ENCODE data around the gene IGSF3.

The IGSF3 gene

GRCh38 chr1:116558140-116558549, 109.4 kb downstream of the IGSF3 start:
- H3K27me3 ChIP-seq (ENCODE audit: insufficient read depth, insufficient read length): no peaks in the 10 kb centered on the region
- no peak for TF ChIP-seq ZNF274 (IDR thresholded peaks at IDR 0.05; ENCODE audit: low read depth, low read length)
- no peak for TF ChIP-seq YY1 (IDR thresholded peaks at IDR 0.05; ENCODE audit: insufficient read depth, insufficient read length)
- TF ChIP-seq SUZ12 (IDR thresholded peaks at IDR 0.05; ENCODE audit: extremely low read depth, insufficient read depth, insufficient read length): no peak
- peaks cover 5% of the 10 kb centered on the region for H3K4me1 ChIP-seq (ENCODE audit: insufficient read depth, insufficient read length)
- no peak overlapping the region for H3K4me3 ChIP-seq (ENCODE audit: insufficient read length, low read depth)
- H3K9ac ChIP-seq (ENCODE audit: insufficient read length, low read depth): no peak overlapping the region
- DNase-seq (ENCODE audit: low read depth, low spot score): no peak
- peaks cover 2% of the 10 kb centered on the region for H3K36me3 ChIP-seq (ENCODE audit: insufficient read depth, insufficient read length, low read length)
- H3K9me3 ChIP-seq (ENCODE audit: insufficient read depth, low read length): peaks cover 10% of the 10 kb centered on the region

GRCh38 chr1:116557323-116557878, 110.1 kb downstream of the IGSF3 start:
- no peak for DNase-seq (ENCODE audit: low read depth, low spot score)
- Histone ChIP-seq H3K27me3 (ENCODE audit: insufficient read depth, insufficient read length) (no peaks in the 10 kb centered on the region), H3K9ac (ENCODE audit: insufficient read length, low read depth) (no peak overlapping the region), H3K9me3 (ENCODE audit: insufficient read depth, low read length) (peaks cover 3% of the 10 kb centered on the region; the same call in 1 of the 2 replicates), H3K36me3 (ENCODE audit: insufficient read depth, insufficient read length, low read length) (no peaks in the 10 kb centered on the region), H3K4me1 (ENCODE audit: insufficient read depth, insufficient read length) (peaks cover 5% of the 10 kb centered on the region), H3K4me3 (ENCODE audit: insufficient read length, low read depth) (no peak overlapping the region)
- TF ChIP-seq ZNF274 (IDR thresholded peaks at IDR 0.05; ENCODE audit: low read depth, low read length): no peak
- TF ChIP-seq SUZ12 (IDR thresholded peaks at IDR 0.05; ENCODE audit: extremely low read depth, insufficient read depth, insufficient read length): no peak
- TF ChIP-seq YY1 (IDR thresholded peaks at IDR 0.05; ENCODE audit: insufficient read depth, insufficient read length): no peak

GRCh38 chr1:116556289-116557006, 111.1 kb downstream of the IGSF3 start:
- Histone ChIP-seq H3K9me3 (ENCODE audit: insufficient read depth, low read length) (no peaks in the 10 kb centered on the region), H3K27me3 (ENCODE audit: insufficient read depth, insufficient read length) (no peaks in the 10 kb centered on the region), H3K4me3 (ENCODE audit: insufficient read length, low read depth) (no peak overlapping the region), H3K4me1 (ENCODE audit: insufficient read depth, insufficient read length) (peaks cover 5% of the 10 kb centered on the region), H3K9ac (ENCODE audit: insufficient read length, low read depth) (no peak overlapping the region), H3K36me3 (ENCODE audit: insufficient read depth, insufficient read length, low read length) (no peaks in the 10 kb centered on the region)
- no peak for DNase-seq (ENCODE audit: low read depth, low spot score)
- TF ChIP-seq SUZ12 (IDR thresholded peaks at IDR 0.05; ENCODE audit: extremely low read depth, insufficient read depth, insufficient read length) (no peak), ZNF274 (IDR thresholded peaks at IDR 0.05; ENCODE audit: low read depth, low read length) (no peak), YY1 (IDR thresholded peaks at IDR 0.05; ENCODE audit: insufficient read depth, insufficient read length) (no peak)

GRCh38 chr1:116554924-116555323, 112.6 kb downstream of the IGSF3 start:
- Histone ChIP-seq H3K4me1 (ENCODE audit: insufficient read depth, insufficient read length) (peaks cover 5% of the 10 kb centered on the region), H3K27me3 (ENCODE audit: insufficient read depth, insufficient read length) (no peaks in the 10 kb centered on the region), H3K4me3 (ENCODE audit: insufficient read length, low read depth) (no peak overlapping the region), H3K9me3 (ENCODE audit: insufficient read depth, low read length) (no peaks in the 10 kb centered on the region), H3K9ac (ENCODE audit: insufficient read length, low read depth) (no peak overlapping the region), H3K36me3 (ENCODE audit: insufficient read depth, insufficient read length, low read length) (no peaks in the 10 kb centered on the region)
- no peak for TF ChIP-seq ZNF274 (IDR thresholded peaks at IDR 0.05; ENCODE audit: low read depth, low read length)
- no peak for TF ChIP-seq SUZ12 (IDR thresholded peaks at IDR 0.05; ENCODE audit: extremely low read depth, insufficient read depth, insufficient read length)
- TF ChIP-seq YY1 (IDR thresholded peaks at IDR 0.05; ENCODE audit: insufficient read depth, insufficient read length): no peak
- no peak for DNase-seq (ENCODE audit: low read depth, low spot score)

GRCh38 chr1:116553386-116554115, 114.0 kb downstream of the IGSF3 start:
- Histone ChIP-seq H3K9me3 (ENCODE audit: insufficient read depth, low read length) (no peaks in the 10 kb centered on the region), H3K9ac (ENCODE audit: insufficient read length, low read depth) (no peak overlapping the region), H3K36me3 (ENCODE audit: insufficient read depth, insufficient read length, low read length) (no peaks in the 10 kb centered on the region), H3K4me3 (ENCODE audit: insufficient read length, low read depth) (no peak overlapping the region), H3K4me1 (ENCODE audit: insufficient read depth, insufficient read length) (peaks cover 5% of the 10 kb centered on the region), H3K27me3 (ENCODE audit: insufficient read depth, insufficient read length) (no peaks in the 10 kb centered on the region)
- TF ChIP-seq YY1 (IDR thresholded peaks at IDR 0.05; ENCODE audit: insufficient read depth, insufficient read length) (no peak), SUZ12 (IDR thresholded peaks at IDR 0.05; ENCODE audit: extremely low read depth, insufficient read depth, insufficient read length) (no peak), ZNF274 (IDR thresholded peaks at IDR 0.05; ENCODE audit: low read depth, low read length) (no peak)
- DNase-seq (ENCODE audit: low read depth, low spot score): no peak

GRCh38 chr1:116546354-116546977, 121.1 kb downstream of the IGSF3 start:
- no peak overlapping the region for H3K9ac ChIP-seq (ENCODE audit: insufficient read length, low read depth)
- H3K4me3 ChIP-seq (ENCODE audit: insufficient read length, low read depth): no peak overlapping the region
- H3K27me3 ChIP-seq (ENCODE audit: insufficient read depth, insufficient read length): no peaks in the 10 kb centered on the region
- H3K9me3 ChIP-seq (ENCODE audit: insufficient read depth, low read length): no peaks in the 10 kb centered on the region
- TF ChIP-seq SUZ12 (IDR thresholded peaks at IDR 0.05; ENCODE audit: extremely low read depth, insufficient read depth, insufficient read length) (no peak), ZNF274 (IDR thresholded peaks at IDR 0.05; ENCODE audit: low read depth, low read length) (no peak), YY1 (IDR thresholded peaks at IDR 0.05; ENCODE audit: insufficient read depth, insufficient read length) (no peak)
- H3K4me1 ChIP-seq (ENCODE audit: insufficient read depth, insufficient read length): no peaks in the 10 kb centered on the region
- DNase-seq (ENCODE audit: low read depth, low spot score): no peak
- peaks cover 23% of the 10 kb centered on the region for H3K36me3 ChIP-seq (ENCODE audit: insufficient read depth, insufficient read length, low read length)

- H3K9me3 ChIP-seq (ENCODE audit: insufficient read depth, low read length): no peaks in the 10 kb centered on the region
- H3K36me3 ChIP-seq (ENCODE audit: insufficient read depth, insufficient read length, low read length): peaks cover 23% of the 10 kb centered on the region
- no peaks in the 10 kb centered on the region for H3K4me1 ChIP-seq (ENCODE audit: insufficient read depth, insufficient read length)
- no peak for DNase-seq (ENCODE audit: low read depth, low spot score)
- TF ChIP-seq ZNF274 (IDR thresholded peaks at IDR 0.05; ENCODE audit: low read depth, low read length): no peak
- TF ChIP-seq SUZ12 (IDR thresholded peaks at IDR 0.05; ENCODE audit: extremely low read depth, insufficient read depth, insufficient read length): no peak
- no peak for TF ChIP-seq YY1 (IDR thresholded peaks at IDR 0.05; ENCODE audit: insufficient read depth, insufficient read length)
- no peak overlapping the region for H3K9ac ChIP-seq (ENCODE audit: insufficient read length, low read depth)
- H3K27me3 ChIP-seq (ENCODE audit: insufficient read depth, insufficient read length): no peaks in the 10 kb centered on the region
- no peak overlapping the region for H3K4me3 ChIP-seq (ENCODE audit: insufficient read length, low read depth)
Observed at GRCh38 chr1:116545359-116545705, 122.2 kb downstream of the IGSF3 start.

All from NT2/D1 (cell line).